Measurements from ENCODE around the gene SERPINB4.

DNA sequence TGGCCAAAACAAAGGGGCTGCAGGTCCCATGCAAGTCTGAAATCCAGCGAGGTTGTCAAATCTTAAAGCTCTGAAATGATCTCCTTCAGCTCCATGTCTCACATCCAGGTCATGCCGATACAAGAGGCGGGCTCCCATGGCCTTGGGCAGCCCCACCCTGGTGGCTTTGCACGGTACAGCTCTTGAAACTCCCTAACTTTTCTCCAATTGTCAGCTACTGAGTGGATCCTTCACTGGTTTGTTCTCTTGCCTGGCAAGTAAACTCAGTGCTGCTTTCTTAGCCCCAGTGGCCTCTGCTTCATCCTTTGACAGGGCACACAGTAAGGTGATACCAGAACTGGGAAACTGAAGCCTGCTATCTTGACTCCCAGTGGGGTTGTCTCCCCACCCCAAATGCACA lies 30.6 kb downstream of the SERPINB4 start:
- TF ChIP-seq, protein P1, sequence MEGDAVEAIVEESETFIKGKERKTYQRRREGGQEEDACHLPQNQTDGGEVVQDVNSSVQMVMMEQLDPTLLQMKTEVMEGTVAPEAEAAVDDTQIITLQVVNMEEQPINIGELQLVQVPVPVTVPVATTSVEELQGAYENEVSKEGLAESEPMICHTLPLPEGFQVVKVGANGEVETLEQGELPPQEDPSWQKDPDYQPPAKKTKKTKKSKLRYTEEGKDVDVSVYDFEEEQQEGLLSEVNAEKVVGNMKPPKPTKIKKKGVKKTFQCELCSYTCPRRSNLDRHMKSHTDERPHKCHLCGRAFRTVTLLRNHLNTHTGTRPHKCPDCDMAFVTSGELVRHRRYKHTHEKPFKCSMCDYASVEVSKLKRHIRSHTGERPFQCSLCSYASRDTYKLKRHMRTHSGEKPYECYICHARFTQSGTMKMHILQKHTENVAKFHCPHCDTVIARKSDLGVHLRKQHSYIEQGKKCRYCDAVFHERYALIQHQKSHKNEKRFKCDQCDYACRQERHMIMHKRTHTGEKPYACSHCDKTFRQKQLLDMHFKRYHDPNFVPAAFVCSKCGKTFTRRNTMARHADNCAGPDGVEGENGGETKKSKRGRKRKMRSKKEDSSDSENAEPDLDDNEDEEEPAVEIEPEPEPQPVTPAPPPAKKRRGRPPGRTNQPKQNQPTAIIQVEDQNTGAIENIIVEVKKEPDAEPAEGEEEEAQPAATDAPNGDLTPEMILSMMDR (IDR thresholded peaks at IDR 0.05) = no peak
- TF ChIP-seq EP300 (IDR thresholded peaks at IDR 0.05) = no peak
